Neural cell (in vitro differentiated cells): ENCODE results near the gene ZMYM1.

Experiments
- EP300 ChIP-seq: fragments of 450-650 bp; conservative IDR thresholded peaks from 2 replicates; pipeline ENCODE4 v1.6.1; 2014; ENCODE audit warnings: antibody characterized with exemption, mild to moderate bottlenecking, moderate library complexity; ENCODE audit not compliant: poor library complexity, severe bottlenecking
- EZH2 ChIP-seq: fragments of 200-600, 300-800 bp; shearing (Covaris generic), sonication (generic); IDR thresholded peaks from 2 replicates; pipeline ENCODE4 v1.6.1; 2014; ENCODE audit warnings: antibody characterized with exemption, low read length, borderline replicate concordance, mild to moderate bottlenecking; ENCODE audit not compliant: insufficient read depth, poor library complexity, severe bottlenecking
- POLR2AphosphoS5 ChIP-seq: IDR thresholded peaks from 2 replicates; pipeline ENCODE4 v1.6.1; 2012
- RAD21 ChIP-seq: fragments of 450-650 bp; conservative IDR thresholded peaks from 2 replicates; pipeline ENCODE4 v1.6.1; 2014; ENCODE audit warnings: antibody characterized with exemption, mild to moderate bottlenecking, moderate library complexity
- TAF1 ChIP-seq: IDR thresholded peaks from 2 replicates; pipeline ENCODE4 v1.6.1; 2012; ENCODE audit warnings: low read depth
- TF ChIP-seq, protein P1 (sequence below): fragments of 450-650 bp; IDR thresholded peaks from 2 replicates; pipeline ENCODE4 v1.5.1; 2014; ENCODE audit warnings: antibody characterized with exemption, mild to moderate bottlenecking, moderate library complexity; ENCODE audit not compliant: poor library complexity, severe bottlenecking
- TF ChIP-seq, protein P2 (sequence below): IDR thresholded peaks from 2 replicates; pipeline ENCODE4 v1.6.1; 2012; ENCODE audit warnings: borderline replicate concordance

DNA sequence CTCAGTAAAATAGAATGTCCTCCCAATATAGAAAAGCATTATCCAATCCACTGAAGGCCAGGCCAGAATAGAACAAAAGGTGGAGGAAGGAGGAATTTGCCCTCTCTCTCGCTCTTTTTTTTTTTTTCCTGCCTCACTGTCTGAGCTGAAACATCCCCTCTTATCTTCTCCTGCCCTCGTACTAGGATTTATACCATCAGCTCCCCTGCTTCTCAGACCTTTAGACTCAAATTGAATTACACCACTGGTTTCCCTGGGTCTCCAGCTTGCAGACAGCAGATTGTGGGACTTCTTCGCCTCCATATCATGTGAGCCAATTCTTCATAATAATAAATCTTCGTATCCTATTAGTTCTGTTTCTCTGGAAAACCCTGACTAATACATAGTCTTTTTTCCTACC is 42.6 kb upstream of the ZMYM1 start:
- TF ChIP-seq, protein P1, sequence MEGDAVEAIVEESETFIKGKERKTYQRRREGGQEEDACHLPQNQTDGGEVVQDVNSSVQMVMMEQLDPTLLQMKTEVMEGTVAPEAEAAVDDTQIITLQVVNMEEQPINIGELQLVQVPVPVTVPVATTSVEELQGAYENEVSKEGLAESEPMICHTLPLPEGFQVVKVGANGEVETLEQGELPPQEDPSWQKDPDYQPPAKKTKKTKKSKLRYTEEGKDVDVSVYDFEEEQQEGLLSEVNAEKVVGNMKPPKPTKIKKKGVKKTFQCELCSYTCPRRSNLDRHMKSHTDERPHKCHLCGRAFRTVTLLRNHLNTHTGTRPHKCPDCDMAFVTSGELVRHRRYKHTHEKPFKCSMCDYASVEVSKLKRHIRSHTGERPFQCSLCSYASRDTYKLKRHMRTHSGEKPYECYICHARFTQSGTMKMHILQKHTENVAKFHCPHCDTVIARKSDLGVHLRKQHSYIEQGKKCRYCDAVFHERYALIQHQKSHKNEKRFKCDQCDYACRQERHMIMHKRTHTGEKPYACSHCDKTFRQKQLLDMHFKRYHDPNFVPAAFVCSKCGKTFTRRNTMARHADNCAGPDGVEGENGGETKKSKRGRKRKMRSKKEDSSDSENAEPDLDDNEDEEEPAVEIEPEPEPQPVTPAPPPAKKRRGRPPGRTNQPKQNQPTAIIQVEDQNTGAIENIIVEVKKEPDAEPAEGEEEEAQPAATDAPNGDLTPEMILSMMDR: no peak
- TF ChIP-seq, protein P2, sequence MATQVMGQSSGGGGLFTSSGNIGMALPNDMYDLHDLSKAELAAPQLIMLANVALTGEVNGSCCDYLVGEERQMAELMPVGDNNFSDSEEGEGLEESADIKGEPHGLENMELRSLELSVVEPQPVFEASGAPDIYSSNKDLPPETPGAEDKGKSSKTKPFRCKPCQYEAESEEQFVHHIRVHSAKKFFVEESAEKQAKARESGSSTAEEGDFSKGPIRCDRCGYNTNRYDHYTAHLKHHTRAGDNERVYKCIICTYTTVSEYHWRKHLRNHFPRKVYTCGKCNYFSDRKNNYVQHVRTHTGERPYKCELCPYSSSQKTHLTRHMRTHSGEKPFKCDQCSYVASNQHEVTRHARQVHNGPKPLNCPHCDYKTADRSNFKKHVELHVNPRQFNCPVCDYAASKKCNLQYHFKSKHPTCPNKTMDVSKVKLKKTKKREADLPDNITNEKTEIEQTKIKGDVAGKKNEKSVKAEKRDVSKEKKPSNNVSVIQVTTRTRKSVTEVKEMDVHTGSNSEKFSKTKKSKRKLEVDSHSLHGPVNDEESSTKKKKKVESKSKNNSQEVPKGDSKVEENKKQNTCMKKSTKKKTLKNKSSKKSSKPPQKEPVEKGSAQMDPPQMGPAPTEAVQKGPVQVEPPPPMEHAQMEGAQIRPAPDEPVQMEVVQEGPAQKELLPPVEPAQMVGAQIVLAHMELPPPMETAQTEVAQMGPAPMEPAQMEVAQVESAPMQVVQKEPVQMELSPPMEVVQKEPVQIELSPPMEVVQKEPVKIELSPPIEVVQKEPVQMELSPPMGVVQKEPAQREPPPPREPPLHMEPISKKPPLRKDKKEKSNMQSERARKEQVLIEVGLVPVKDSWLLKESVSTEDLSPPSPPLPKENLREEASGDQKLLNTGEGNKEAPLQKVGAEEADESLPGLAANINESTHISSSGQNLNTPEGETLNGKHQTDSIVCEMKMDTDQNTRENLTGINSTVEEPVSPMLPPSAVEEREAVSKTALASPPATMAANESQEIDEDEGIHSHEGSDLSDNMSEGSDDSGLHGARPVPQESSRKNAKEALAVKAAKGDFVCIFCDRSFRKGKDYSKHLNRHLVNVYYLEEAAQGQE: no peak
- TF ChIP-seq RAD21 (no peak), EP300 (no peak), EZH2 (no peak), POLR2AphosphoS5 (no peak), TAF1 (no peak)
